HEK293 (cell line): ENCODE results near the gene RHOB.

ENCODE experiments used
- CTCF ChIA-PET: fragments of 350-600 bp; formaldehyde crosslinking; extraction: SDS; loops from one replicate; lab custom pipeline; 2021; ENCODE audit warnings: antibody characterized with exemption; lab: Yijun Ruan, JAX
- POLR2A ChIA-PET: fragments of 300-600 bp; formaldehyde crosslinking; extraction: SDS; loops from one replicate; lab custom pipeline; 2020; ENCODE audit warnings: antibody characterized with exemption, inconsistent platforms; lab: Yijun Ruan, JAX
- H3K27ac ChIP-seq: fragments of 200-500 bp; sonication (Bioruptor generic); 2 replicates; pipeline ENCODE4 v1.5.1; 2014; ENCODE audit warnings: low read depth, low read length, control low read depth, inconsistent platforms; ENCODE audit errors: extremely low read depth
- H3K36me3 ChIP-seq, 2 experiments: fragments of 200-500 bp in 1 of 2; sonication (Bioruptor generic) in 1 of 2; 1 replicate in 1 of 2; 2 replicates in 1 of 2; pipeline ENCODE4 v1.5.1; 2014 to 2017; ENCODE audit warnings: inconsistent platforms in 2 of 2, low read length in 2 of 2; ENCODE audit not compliant: control insufficient read depth in 2 of 2, insufficient read depth in 1 of 2
- H3K4me1 ChIP-seq: fragments of 200-500 bp; sonication (Bioruptor generic); 2 replicates; pipeline ENCODE4 v1.5.1; 2014; ENCODE audit warnings: mild to moderate bottlenecking, low read length, inconsistent platforms; ENCODE audit not compliant: control insufficient read depth, insufficient read depth
- H3K4me3 ChIP-seq: 2 replicates; pipeline ENCODE4 v1.5.1; 2011; ENCODE audit warnings: low read depth, mild to moderate bottlenecking, control low read depth, low read length, moderate library complexity
- H3K9me3 ChIP-seq: fragments of 200-500 bp; sonication (Bioruptor generic); 2 replicates; pipeline ENCODE4 v1.5.1; 2014; ENCODE audit warnings: low read depth, low read length, inconsistent platforms; ENCODE audit not compliant: control insufficient read depth, insufficient read depth
- EGR2 ChIP-seq: fragments of 450-650 bp; formaldehyde crosslinking; IDR thresholded peaks from 2 replicates; pipeline ENCODE4 v1.5.1; 2016; ENCODE audit warnings: low read depth, missing biosample characterization, missing genetic modification characterization
- KLF1 ChIP-seq: fragments of 450-650 bp; formaldehyde crosslinking; IDR thresholded peaks from 2 replicates; pipeline ENCODE4 v1.5.1; 2016; ENCODE audit warnings: missing biosample characterization, missing genetic modification characterization
- KLF9 ChIP-seq: fragments of 450-650 bp; formaldehyde crosslinking; IDR thresholded peaks from 2 replicates; pipeline ENCODE4 v1.5.1; 2016; ENCODE audit warnings: missing biosample characterization, missing genetic modification characterization, low read depth
- ZFP37 ChIP-seq: fragments of 450-650 bp; formaldehyde crosslinking; IDR thresholded peaks from 2 replicates; pipeline ENCODE4 v1.5.1; 2016; ENCODE audit warnings: missing biosample characterization, missing genetic modification characterization
- ZNF202 ChIP-seq: fragments of 450-650 bp; formaldehyde crosslinking; IDR thresholded peaks from 2 replicates; pipeline ENCODE4 v1.5.1; 2016; ENCODE audit warnings: missing biosample characterization, missing genetic modification characterization, borderline replicate concordance
- ZNF280C ChIP-seq: fragments of 450-650 bp; formaldehyde crosslinking; IDR thresholded peaks from 2 replicates; pipeline ENCODE4 v1.5.1; 2016; ENCODE audit warnings: missing biosample characterization, missing genetic modification characterization
- ZNF280D ChIP-seq: fragments of 450-650 bp; formaldehyde crosslinking; IDR thresholded peaks from 2 replicates; pipeline ENCODE4 v1.5.1; 2016; ENCODE audit warnings: missing biosample characterization, missing genetic modification characterization
- ZNF292 ChIP-seq: fragments of 450-650 bp; formaldehyde crosslinking; IDR thresholded peaks from 2 replicates; pipeline ENCODE4 v1.5.1; 2016; ENCODE audit warnings: low read depth, missing biosample characterization, missing genetic modification characterization, borderline replicate concordance
- ZNF324 ChIP-seq: fragments of 450-650 bp; formaldehyde crosslinking; IDR thresholded peaks from 2 replicates; pipeline ENCODE4 v1.5.1; 2016; ENCODE audit warnings: missing biosample characterization, missing genetic modification characterization
- ZNF350 ChIP-seq: fragments of 450-650 bp; formaldehyde crosslinking; IDR thresholded peaks from 2 replicates; pipeline ENCODE4 v1.5.0; 2017; ENCODE audit warnings: missing biosample characterization, mild to moderate bottlenecking, missing genetic modification characterization
- ZNF510 ChIP-seq: fragments of 450-650 bp; formaldehyde crosslinking; IDR thresholded peaks from 2 replicates; pipeline ENCODE4 v1.5.1; 2018; ENCODE audit warnings: mild to moderate bottlenecking, missing genetic modification characterization, missing biosample characterization; ENCODE audit not compliant: insufficient replicate concordance
- ZNF558 ChIP-seq: fragments of 450-650 bp; formaldehyde crosslinking; IDR thresholded peaks from 2 replicates; pipeline ENCODE4 v1.5.1; 2016; ENCODE audit warnings: missing biosample characterization, missing genetic modification characterization
- ZNF560 ChIP-seq: fragments of 450-650 bp; formaldehyde crosslinking; IDR thresholded peaks from 2 replicates; pipeline ENCODE4 v1.5.1; 2017; ENCODE audit warnings: missing biosample characterization, missing genetic modification characterization, borderline replicate concordance
- ZNF596 ChIP-seq: fragments of 450-650 bp; IDR thresholded peaks from 2 replicates; pipeline ENCODE4 v1.5.0; 2018; ENCODE audit warnings: missing biosample characterization, mild to moderate bottlenecking, missing genetic modification characterization, moderate library complexity
- ZNF707 ChIP-seq: fragments of 450-650 bp; formaldehyde crosslinking; IDR thresholded peaks from 2 replicates; pipeline ENCODE4 v1.5.1; 2016; ENCODE audit warnings: missing biosample characterization, missing genetic modification characterization
- ZNF747 ChIP-seq: fragments of 450-650 bp; formaldehyde crosslinking; IDR thresholded peaks from 2 replicates; pipeline ENCODE4 v1.5.1; 2016; ENCODE audit warnings: missing biosample characterization, missing genetic modification characterization
- ZNF768 ChIP-seq: fragments of 450-650 bp; formaldehyde crosslinking; IDR thresholded peaks from 2 replicates; pipeline ENCODE4 v1.5.1; 2018; ENCODE audit warnings: missing biosample characterization, mild to moderate bottlenecking, missing genetic modification characterization
- ZNF791 ChIP-seq: fragments of 450-650 bp; formaldehyde crosslinking; IDR thresholded peaks from 2 replicates; pipeline ENCODE4 v1.5.1; 2016; ENCODE audit warnings: missing biosample characterization, missing genetic modification characterization
- TF ChIP-seq, protein P1 (sequence below): fragments of 450-650 bp; formaldehyde crosslinking; IDR thresholded peaks from 2 replicates; pipeline ENCODE4 v1.5.1; 2017; ENCODE audit warnings: missing biosample characterization, mild to moderate bottlenecking, missing genetic modification characterization, moderate library complexity
- TF ChIP-seq, protein P2 (sequence below): fragments of 450-650 bp; formaldehyde crosslinking; IDR thresholded peaks from 2 replicates; pipeline ENCODE4; 2016; ENCODE audit warnings: missing biosample characterization, missing genetic modification characterization

RHOB gene

GRCh38 chr2:20476481-20476880 lies 29.6 kb downstream of the RHOB start (continued):
- no peak for TF ChIP-seq ZNF791 (tag by site-specific recombination)
- no peak for TF ChIP-seq ZNF202
- no peak for TF ChIP-seq ZNF768

- Histone ChIP-seq H3K4me3 (no peak overlapping the region), H3K36me3 (no peaks in the 10 kb centered on the region), H3K4me1 (no peaks in the 10 kb centered on the region), H3K9me3 (no peaks in the 10 kb centered on the region), H3K27ac (no peak overlapping the region)
- ChIA-PET CTCF (no interaction called here), POLR2A (interaction anchor here (4.8 kb wide), 1 partner anchor 30 kb away, joined by 25 read pairs; the partner anchor contains the start of gene RHOB)
- TF ChIP-seq KLF9 (tag by site-specific recombination): no peak
- no peak for TF ChIP-seq ZNF560
- no peak for TF ChIP-seq ZNF707
- no peak for TF ChIP-seq EGR2 (tag by site-specific recombination)
- TF ChIP-seq ZNF747: no peak
- TF ChIP-seq, protein P1, sequence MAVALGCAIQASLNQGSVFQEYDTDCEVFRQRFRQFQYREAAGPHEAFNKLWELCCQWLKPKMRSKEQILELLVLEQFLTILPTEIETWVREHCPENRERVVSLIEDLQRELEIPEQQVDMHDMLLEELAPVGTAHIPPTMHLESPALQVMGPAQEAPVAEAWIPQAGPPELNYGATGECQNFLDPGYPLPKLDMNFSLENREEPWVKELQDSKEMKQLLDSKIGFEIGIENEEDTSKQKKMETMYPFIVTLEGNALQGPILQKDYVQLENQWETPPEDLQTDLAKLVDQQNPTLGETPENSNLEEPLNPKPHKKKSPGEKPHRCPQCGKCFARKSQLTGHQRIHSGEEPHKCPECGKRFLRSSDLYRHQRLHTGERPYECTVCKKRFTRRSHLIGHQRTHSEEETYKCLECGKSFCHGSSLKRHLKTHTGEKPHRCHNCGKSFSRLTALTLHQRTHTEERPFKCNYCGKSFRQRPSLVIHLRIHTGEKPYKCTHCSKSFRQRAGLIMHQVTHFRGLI (tag by site-specific recombination): no peak
- no peak for TF ChIP-seq ZNF292 (tag by site-specific recombination)
- TF ChIP-seq ZNF558 (tag by site-specific recombination): no peak
- no peak for TF ChIP-seq KLF1
- TF ChIP-seq ZNF510 (tag by site-specific recombination): no peak
- no peak for TF ChIP-seq ZNF350 (tag by site-specific recombination)
- no peak for TF ChIP-seq ZFP37 (tag by site-specific recombination)
- TF ChIP-seq, protein P2, sequence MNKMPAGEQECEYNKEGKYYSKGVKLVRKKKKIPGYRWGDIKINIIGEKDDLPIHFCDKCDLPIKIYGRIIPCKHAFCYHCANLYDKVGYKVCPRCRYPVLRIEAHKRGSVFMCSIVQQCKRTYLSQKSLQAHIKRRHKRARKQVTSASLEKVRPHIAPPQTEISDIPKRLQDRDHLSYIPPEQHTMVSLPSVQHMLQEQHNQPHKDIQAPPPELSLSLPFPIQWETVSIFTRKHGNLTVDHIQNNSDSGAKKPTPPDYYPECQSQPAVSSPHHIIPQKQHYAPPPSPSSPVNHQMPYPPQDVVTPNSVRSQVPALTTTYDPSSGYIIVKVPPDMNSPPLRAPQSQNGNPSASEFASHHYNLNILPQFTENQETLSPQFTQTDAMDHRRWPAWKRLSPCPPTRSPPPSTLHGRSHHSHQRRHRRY: no peak
- TF ChIP-seq ZNF280C: no peak
- no peak for TF ChIP-seq ZNF596 (tag by site-specific recombination)
- no peak for TF ChIP-seq ZNF280D (tag by site-specific recombination)
- TF ChIP-seq ZNF324 (tag by site-specific recombination): no peak
These were observed 30.1 kb downstream of the RHOB start for GRCh38 chr2:20476950-20477349.
